SK-N-SH (cell line): ENCODE results near the gene RAD23A. TPM values are rescaled to one million over a fixed set of nuclear protein-coding genes. Genes with fewer than 3 reads are reported as not detected.

Source experiments
- CTCF ChIA-PET: fragments of 300-600, 350-600 bp; formaldehyde crosslinking; extraction: SDS; loops from one replicate; lab custom pipeline; 2021; lab: Yijun Ruan, JAX
- POLR2A ChIA-PET: fragments of 350-600 bp; sonication (Branson Sonifier 250); formaldehyde crosslinking; extraction: SDS; loops from one replicate; lab custom pipeline; 2020; ENCODE audit warnings: antibody characterized with exemption, inconsistent platforms; lab: Yijun Ruan, JAX
- DNase-seq: peaks from one replicate; pipeline ENCODE4 v3.0.0; 2012
- H2AFZ ChIP-seq: fragments of 200-600 bp; sonication (generic); 2 replicates; pipeline ENCODE4 v1.8.1; 2016; ENCODE audit warnings: antibody characterized with exemption, mild to moderate bottlenecking, low read depth
- H3F3A ChIP-seq: fragments of 200-600 bp; sonication (generic); replicated peaks from 2 replicates; pipeline ENCODE3; 2016; ENCODE audit warnings: antibody characterized with exemption, mild to moderate bottlenecking; ENCODE audit not compliant: insufficient read depth
- H3K27ac ChIP-seq, 2 experiments: fragments of 200-500 bp in 1 of 2; fragments of 200-600 bp in 1 of 2; sonication (Bioruptor generic) in 1 of 2; sonication (generic), shearing (Covaris generic) in 1 of 2; 2 replicates each; pipeline versions ENCODE4 v1.5.1 to v1.6.1; 2014 to 2016; ENCODE audit warnings: low read depth in 2 of 2, inconsistent platforms in 1 of 2, low read length in 1 of 2, mild to moderate bottlenecking in 1 of 2, mixed read lengths in 1 of 2
- H3K27me3 ChIP-seq: fragments of 200-600 bp; sonication (generic), shearing (Covaris generic); 2 replicates; pipeline ENCODE4 v1.6.1; 2016; ENCODE audit warnings: mixed run types; ENCODE audit not compliant: insufficient read depth
- H3K36me3 ChIP-seq, 2 experiments: fragments of 200-500 bp in 1 of 2; fragments of 200-600 bp in 1 of 2; sonication (Bioruptor generic) in 1 of 2; sonication (generic) in 1 of 2; replicated peaks in 1 of 2; 2 replicates each; pipeline versions ENCODE3 to v1.5.1; 2014 to 2016; ENCODE audit warnings: low read length in 1 of 2, mild to moderate bottlenecking in 1 of 2; ENCODE audit not compliant: insufficient read depth in 2 of 2, control insufficient read depth in 1 of 2
- H3K4me1 ChIP-seq, 2 experiments: fragments of 200-500 bp in 1 of 2; fragments of 200-600 bp in 1 of 2; sonication (Bioruptor generic) in 1 of 2; sonication (generic), shearing (Covaris generic) in 1 of 2; 2 replicates each; pipeline versions ENCODE4 v1.5.1 to v1.6.1; 2014 to 2016; ENCODE audit warnings: low read depth in 1 of 2, low read length in 1 of 2, mixed run types in 1 of 2; ENCODE audit not compliant: insufficient read depth in 2 of 2, control insufficient read depth in 1 of 2
- H3K4me2 ChIP-seq: fragments of 200-600 bp; sonication (generic), shearing (Covaris generic); 2 replicates; pipeline ENCODE4 v1.6.1; 2017; ENCODE audit warnings: mixed run types
- H3K4me3 ChIP-seq, 2 experiments: fragments of 200-500 bp in 1 of 2; fragments of 200-600 bp in 1 of 2; sonication (Bioruptor generic) in 1 of 2; sonication (generic), shearing (Covaris generic) in 1 of 2; 2 replicates each; pipeline versions ENCODE4 v1.5.1 to v1.8.1; 2014 to 2016; ENCODE audit warnings: low read depth in 2 of 2, inconsistent platforms in 1 of 2, low read length in 1 of 2, mild to moderate bottlenecking in 1 of 2, mixed read lengths in 1 of 2, moderate library complexity in 1 of 2
- H3K79me2 ChIP-seq: fragments of 200-600 bp; sonication (generic); 2 replicates; pipeline ENCODE4 v1.8.1; 2017; ENCODE audit warnings: mild to moderate bottlenecking; ENCODE audit not compliant: insufficient read depth
- H3K9ac ChIP-seq: fragments of 200-600 bp; sonication (generic); 2 replicates; pipeline ENCODE4 v1.6.1; 2017; ENCODE audit warnings: mixed run types
- H3K9me2 ChIP-seq: fragments of 200-600 bp; sonication (generic); 2 replicates; pipeline ENCODE4 v1.6.1; 2017; ENCODE audit warnings: mixed run types
- H3K9me3 ChIP-seq: fragments of 200-600 bp; sonication (generic); 2 replicates; pipeline ENCODE4 v1.6.1; 2017; ENCODE audit warnings: mixed run types, mild to moderate bottlenecking, moderate library complexity
- H4K20me1 ChIP-seq: fragments of 200-600 bp; sonication (generic); 2 replicates; pipeline ENCODE4 v1.6.1; 2017; ENCODE audit warnings: mild to moderate bottlenecking, mixed run types; ENCODE audit not compliant: insufficient read depth
- ELF1 ChIP-seq: IDR thresholded peaks from 2 replicates; pipeline ENCODE4 v1.4.0; 2012
- EP300 ChIP-seq, 2 experiments: IDR thresholded peaks; 2 replicates each; pipeline versions ENCODE4 v1.4.0 to v1.6.1; 2012; ENCODE audit warnings: borderline replicate concordance in 1 of 2, low read depth in 1 of 2, low read length in 1 of 2
- FOSL2 ChIP-seq: IDR thresholded peaks from 2 replicates; pipeline ENCODE4 v1.4.0; 2012; ENCODE audit warnings: low read depth, mild to moderate bottlenecking, moderate library complexity, borderline replicate concordance
- JUND ChIP-seq: IDR thresholded peaks from 2 replicates; pipeline ENCODE4 v1.4.0; 2012
- NFIC ChIP-seq: IDR thresholded peaks from 2 replicates; pipeline ENCODE4 v1.4.0; 2012; ENCODE audit warnings: borderline replicate concordance
- RAD21 ChIP-seq: IDR thresholded peaks from 2 replicates; pipeline ENCODE4 v1.6.1; 2012; ENCODE audit warnings: mild to moderate bottlenecking, low read length
- RFX5 ChIP-seq: IDR thresholded peaks from 2 replicates; pipeline ENCODE4 v1.6.1; 2012; ENCODE audit warnings: mild to moderate bottlenecking, improper control_type of control experiment, low read length
- RXRA ChIP-seq: IDR thresholded peaks from 2 replicates; pipeline ENCODE4 v1.4.0; 2012; ENCODE audit warnings: low read depth, mild to moderate bottlenecking, borderline replicate concordance
- SIN3A ChIP-seq: IDR thresholded peaks from 2 replicates; pipeline ENCODE4 v1.6.1; 2012; ENCODE audit warnings: low read depth, mild to moderate bottlenecking, low read length, moderate library complexity, borderline replicate concordance
- SMC3 ChIP-seq: IDR thresholded peaks from 2 replicates; pipeline ENCODE4 v1.6.1; 2012; ENCODE audit warnings: low read depth, low read length, improper control_type of control experiment
- TAF1 ChIP-seq: IDR thresholded peaks from 2 replicates; pipeline ENCODE4 v1.6.1; 2012; ENCODE audit warnings: low read depth, mild to moderate bottlenecking, low read length, moderate library complexity, borderline replicate concordance
- TCF12 ChIP-seq: IDR thresholded peaks from 2 replicates; pipeline ENCODE4 v1.4.0; 2012
- WGBS: methylation state at CpG from one replicate; pipeline ENCODE4 v1.1.6; 2017; ENCODE audit warnings: low lambda C conversion rate; 5-methylcytosine and 5-hydroxymethylcytosine counted together
- polyA plus RNA-seq, 3 experiments: library from polyadenylated mRNA; depleted of rRNA; stranded (reverse); fragments of >200 nt; gene quantifications; 2 replicates each; pipeline ENCODE4 v1.2.3, GENCODE V29; 2012
- TF ChIP-seq, protein P1 (sequence below): IDR thresholded peaks from 2 replicates; pipeline ENCODE4 v1.6.1; 2012; ENCODE audit warnings: mild to moderate bottlenecking, low read depth, low read length, moderate library complexity
- TF ChIP-seq, protein P2 (sequence below): IDR thresholded peaks from 2 replicates; pipeline ENCODE4 v1.4.0; 2012; ENCODE audit warnings: low read depth
- TF ChIP-seq, protein P3 (sequence below): IDR thresholded peaks from 2 replicates; pipeline ENCODE4 v1.4.0; 2012; ENCODE audit warnings: low read depth, borderline replicate concordance

Gene RAD23A
- polyA plus RNA-seq, 1 of the 3 experiments (the other 2 are of a cell fraction): 116 TPM

DNA sequence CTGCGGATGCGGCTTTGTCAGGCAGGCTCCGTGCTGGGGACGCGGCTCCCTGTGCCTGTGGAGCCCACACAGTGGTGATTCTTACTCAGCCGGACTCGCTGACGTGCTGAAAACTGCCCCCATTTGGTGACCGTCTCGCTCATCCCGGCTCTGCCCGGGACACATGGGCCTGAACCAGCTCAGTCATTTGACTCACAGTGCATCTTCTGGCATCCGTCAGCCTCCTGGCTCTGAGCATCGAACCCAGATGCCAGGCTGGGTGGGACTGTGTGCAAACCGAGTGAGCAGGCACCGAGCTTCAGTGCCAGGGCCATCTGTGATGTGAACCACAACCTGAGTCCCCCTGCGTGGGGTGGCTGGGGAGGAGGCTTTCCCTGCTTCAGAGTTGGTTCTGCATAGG is 49.2 kb upstream of the RAD23A start:
- Histone ChIP-seq H3K4me2 (no peak overlapping the region), H3K27me3 (no peaks in the 10 kb centered on the region), H2AFZ (no peak overlapping the region), H3K79me2 (peaks cover 9% of the 10 kb centered on the region), H4K20me1 (no peaks in the 10 kb centered on the region), H3K4me1 (peaks cover 6% of the 10 kb centered on the region in 2 experiments; a peak in 2 of 4 replicates), H3K9me2 (no peaks in the 10 kb centered on the region), H3K9ac (no peak overlapping the region), H3K27ac (no peak overlapping the region), H3K4me3 (no peak overlapping the region), H3F3A (peaks cover 4% of the 10 kb centered on the region), H3K9me3 (no peaks in the 10 kb centered on the region), H3K36me3 (peaks cover 5 to 23% of the 10 kb centered on the region in 2 experiments)
- ChIA-PET CTCF (no interaction called here), POLR2A (interaction anchor here (1.8 kb wide), 1 partner anchor 16 kb away, joined by 5 read pairs; no protein-coding TSS in a partner anchor)
- TF ChIP-seq, protein P1, sequence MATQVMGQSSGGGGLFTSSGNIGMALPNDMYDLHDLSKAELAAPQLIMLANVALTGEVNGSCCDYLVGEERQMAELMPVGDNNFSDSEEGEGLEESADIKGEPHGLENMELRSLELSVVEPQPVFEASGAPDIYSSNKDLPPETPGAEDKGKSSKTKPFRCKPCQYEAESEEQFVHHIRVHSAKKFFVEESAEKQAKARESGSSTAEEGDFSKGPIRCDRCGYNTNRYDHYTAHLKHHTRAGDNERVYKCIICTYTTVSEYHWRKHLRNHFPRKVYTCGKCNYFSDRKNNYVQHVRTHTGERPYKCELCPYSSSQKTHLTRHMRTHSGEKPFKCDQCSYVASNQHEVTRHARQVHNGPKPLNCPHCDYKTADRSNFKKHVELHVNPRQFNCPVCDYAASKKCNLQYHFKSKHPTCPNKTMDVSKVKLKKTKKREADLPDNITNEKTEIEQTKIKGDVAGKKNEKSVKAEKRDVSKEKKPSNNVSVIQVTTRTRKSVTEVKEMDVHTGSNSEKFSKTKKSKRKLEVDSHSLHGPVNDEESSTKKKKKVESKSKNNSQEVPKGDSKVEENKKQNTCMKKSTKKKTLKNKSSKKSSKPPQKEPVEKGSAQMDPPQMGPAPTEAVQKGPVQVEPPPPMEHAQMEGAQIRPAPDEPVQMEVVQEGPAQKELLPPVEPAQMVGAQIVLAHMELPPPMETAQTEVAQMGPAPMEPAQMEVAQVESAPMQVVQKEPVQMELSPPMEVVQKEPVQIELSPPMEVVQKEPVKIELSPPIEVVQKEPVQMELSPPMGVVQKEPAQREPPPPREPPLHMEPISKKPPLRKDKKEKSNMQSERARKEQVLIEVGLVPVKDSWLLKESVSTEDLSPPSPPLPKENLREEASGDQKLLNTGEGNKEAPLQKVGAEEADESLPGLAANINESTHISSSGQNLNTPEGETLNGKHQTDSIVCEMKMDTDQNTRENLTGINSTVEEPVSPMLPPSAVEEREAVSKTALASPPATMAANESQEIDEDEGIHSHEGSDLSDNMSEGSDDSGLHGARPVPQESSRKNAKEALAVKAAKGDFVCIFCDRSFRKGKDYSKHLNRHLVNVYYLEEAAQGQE: no peak
- TF ChIP-seq SMC3: no peak
- 94% methylated on average over 11 of the region's 17 CpGs for WGBS
- DNase-seq: no peak

DNA sequence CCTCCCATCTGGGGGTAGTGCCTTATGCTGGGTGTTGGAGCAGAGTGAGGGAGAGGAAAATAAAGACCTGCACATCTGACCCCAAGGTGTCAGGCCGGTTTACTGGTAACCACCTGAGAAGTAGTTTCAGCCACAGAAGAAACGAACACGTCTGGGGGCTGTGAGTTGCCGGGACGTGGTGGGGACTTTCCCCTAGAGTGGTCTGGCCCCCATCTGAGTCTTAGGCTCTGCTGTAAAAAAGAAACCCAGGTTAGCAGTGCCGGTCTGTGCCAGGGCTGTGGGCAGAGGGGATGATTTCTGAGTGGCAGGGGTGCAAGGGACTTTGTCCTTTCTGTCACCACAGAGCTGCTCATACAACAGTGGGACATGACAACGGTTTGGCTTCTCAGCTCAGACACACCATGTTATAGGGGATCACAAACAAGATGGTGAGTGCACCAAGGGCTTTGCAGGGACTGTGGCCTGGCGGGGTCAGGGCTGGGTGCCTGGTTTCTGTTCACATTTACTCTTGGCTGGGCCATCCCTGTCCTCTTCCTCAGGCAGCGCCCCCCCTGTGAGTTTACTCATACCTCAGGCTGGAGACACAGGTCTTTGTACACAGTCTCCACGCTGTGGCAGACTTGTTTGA is 45.7 kb upstream of the RAD23A start:
- H3K27ac ChIP-seq: no peak overlapping the region
- H3K4me1 ChIP-seq: no peaks in the 10 kb centered on the region
- ChIA-PET CTCF (interaction anchor here (0.5 to 1.7 kb wide), 3 partner anchors 15 to 350 kb away, joined by 3 to 5 read pairs (median 3); no protein-coding TSS in a partner anchor), POLR2A (interaction anchor here (1.0 kb wide), 2 partner anchors 19 to 33 kb away, joined by 3 read pairs; partner anchors contain the start of genes DNASE2 and FARSA)
- H3K79me2 ChIP-seq: no peaks in the 10 kb centered on the region
- H3K9ac ChIP-seq: no peak overlapping the region
- no peaks in the 10 kb centered on the region for H3K9me3 ChIP-seq
- H3K27me3 ChIP-seq: no peaks in the 10 kb centered on the region
- no peaks in the 10 kb centered on the region for H3K9me2 ChIP-seq
- no peaks in the 10 kb centered on the region for H3F3A ChIP-seq
- no peak overlapping the region for H3K4me2 ChIP-seq
- DNase-seq: no peak
- no peak overlapping the region for H3K4me3 ChIP-seq
- H4K20me1 ChIP-seq: no peaks in the 10 kb centered on the region
- H2AFZ ChIP-seq: no peak overlapping the region
- WGBS: 93% methylated on average over 8 of the region's 10 CpGs
- TF ChIP-seq TCF12: no peak
- no peak for TF ChIP-seq JUND
- TF ChIP-seq RAD21: no peak
- no peak for TF ChIP-seq FOSL2
- no peak for TF ChIP-seq SIN3A
- TF ChIP-seq EP300 (IDR thresholded peaks at IDR 0.05; ENCODE audit: borderline replicate concordance in 1 of 2, low read depth in 1 of 2, low read length in 1 of 2): no peak
- TF ChIP-seq RXRA: no peak
- no peak for TF ChIP-seq NFIC
- TF ChIP-seq, protein P2, sequence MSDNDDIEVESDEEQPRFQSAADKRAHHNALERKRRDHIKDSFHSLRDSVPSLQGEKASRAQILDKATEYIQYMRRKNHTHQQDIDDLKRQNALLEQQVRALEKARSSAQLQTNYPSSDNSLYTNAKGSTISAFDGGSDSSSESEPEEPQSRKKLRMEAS: no peak
- no peak for TF ChIP-seq TAF1
- no peak for TF ChIP-seq RFX5
- TF ChIP-seq, protein P3, sequence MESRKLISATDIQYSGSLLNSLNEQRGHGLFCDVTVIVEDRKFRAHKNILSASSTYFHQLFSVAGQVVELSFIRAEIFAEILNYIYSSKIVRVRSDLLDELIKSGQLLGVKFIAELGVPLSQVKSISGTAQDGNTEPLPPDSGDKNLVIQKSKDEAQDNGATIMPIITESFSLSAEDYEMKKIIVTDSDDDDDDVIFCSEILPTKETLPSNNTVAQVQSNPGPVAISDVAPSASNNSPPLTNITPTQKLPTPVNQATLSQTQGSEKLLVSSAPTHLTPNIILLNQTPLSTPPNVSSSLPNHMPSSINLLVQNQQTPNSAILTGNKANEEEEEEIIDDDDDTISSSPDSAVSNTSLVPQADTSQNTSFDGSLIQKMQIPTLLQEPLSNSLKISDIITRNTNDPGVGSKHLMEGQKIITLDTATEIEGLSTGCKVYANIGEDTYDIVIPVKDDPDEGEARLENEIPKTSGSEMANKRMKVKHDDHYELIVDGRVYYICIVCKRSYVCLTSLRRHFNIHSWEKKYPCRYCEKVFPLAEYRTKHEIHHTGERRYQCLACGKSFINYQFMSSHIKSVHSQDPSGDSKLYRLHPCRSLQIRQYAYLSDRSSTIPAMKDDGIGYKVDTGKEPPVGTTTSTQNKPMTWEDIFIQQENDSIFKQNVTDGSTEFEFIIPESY: no peak
- no peak for TF ChIP-seq ELF1
- TF ChIP-seq, all 33 proteins: peak for 0
- H3K36me3 ChIP-seq: peaks cover 0 to 18% of the 10 kb centered on the region in 2 experiments
